Keratinocyte (primary cell): ENCODE measurements around the gene PARK7. TPM values are rescaled to one million over a fixed set of nuclear protein-coding genes. Genes with fewer than 3 reads are reported as not detected.

Experiments used
- DNase-seq: peaks from one replicate; pipeline ENCODE4 v3.0.0-alpha.2; 2011; ENCODE audit warnings: low read depth, missing footprints, low spot score
- FAIRE-seq: peaks from 2 replicates; lab custom pipeline; 2011; peaks lifted over from hg19 to GRCh38; lab: Jason Lieb, UNC
- H2AFZ ChIP-seq: 2 replicates; pipeline ENCODE4 v1.6.0; 2012; ENCODE audit warnings: low read length, control low read depth, inconsistent platforms; ENCODE audit not compliant: control insufficient read depth
- H3K27ac ChIP-seq: 2 replicates; pipeline ENCODE4 v1.5.1; 2011; ENCODE audit warnings: low read length; ENCODE audit not compliant: control insufficient read depth, insufficient read depth
- H3K27me3 ChIP-seq: 3 replicates; pipeline ENCODE4 v1.6.0; 2011; ENCODE audit warnings: low read length; ENCODE audit not compliant: control insufficient read depth, insufficient read depth; ENCODE audit errors: extremely low read depth
- H3K36me3 ChIP-seq, 2 experiments: 2 replicates in 1 of 2; 3 replicates in 1 of 2; pipeline ENCODE4 v1.5.1; 2011; ENCODE audit warnings: low read length in 2 of 2, mild to moderate bottlenecking in 1 of 2; ENCODE audit not compliant: control insufficient read depth in 2 of 2, insufficient read depth in 2 of 2; ENCODE audit errors: extremely low read depth in 1 of 2
- H3K4me1 ChIP-seq: 3 replicates; pipeline ENCODE4 v1.5.1; 2011; ENCODE audit warnings: low read length; ENCODE audit not compliant: control insufficient read depth, insufficient read depth; ENCODE audit errors: extremely low read depth
- H3K4me2 ChIP-seq: 3 replicates; pipeline ENCODE4 v1.6.0; 2011; ENCODE audit warnings: low read depth, low read length; ENCODE audit not compliant: control insufficient read depth, insufficient read depth; ENCODE audit errors: extremely low read depth
- H3K4me3 ChIP-seq, 3 experiments: fragments of 200-600 bp in 1 of 3; sonication (generic) in 1 of 3; 2 replicates in 2 of 3; 3 replicates in 1 of 3; pipeline ENCODE4 v1.5.1; 2011 to 2016; ENCODE audit warnings: low read length in 3 of 3, mild to moderate bottlenecking in 3 of 3, control low read depth in 2 of 3, inconsistent platforms in 1 of 3, low read depth in 1 of 3, mixed read lengths in 1 of 3, mixed run types in 1 of 3, moderate library complexity in 1 of 3; ENCODE audit not compliant: control insufficient read depth in 2 of 3, insufficient read depth in 2 of 3; ENCODE audit errors: extremely low read depth in 1 of 3
- H3K79me2 ChIP-seq: 2 replicates; pipeline ENCODE4 v1.6.0; 2012; ENCODE audit warnings: low read length; ENCODE audit not compliant: control insufficient read depth, insufficient read depth
- H3K9ac ChIP-seq: 3 replicates; pipeline ENCODE4 v1.6.0; 2011; ENCODE audit warnings: low read length; ENCODE audit not compliant: control insufficient read depth, insufficient read depth; ENCODE audit errors: extremely low read depth
- H3K9me1 ChIP-seq: 3 replicates; pipeline ENCODE4 v1.6.0; 2011; ENCODE audit warnings: low read length; ENCODE audit not compliant: control insufficient read depth, insufficient read depth; ENCODE audit errors: extremely low read depth
- H3K9me3 ChIP-seq: 2 replicates; pipeline ENCODE4 v1.5.1; 2012; ENCODE audit warnings: low read depth, low read length; ENCODE audit not compliant: control insufficient read depth
- H4K20me1 ChIP-seq: 3 replicates; pipeline ENCODE4 v1.6.0; 2011; ENCODE audit warnings: low read length; ENCODE audit not compliant: control insufficient read depth, insufficient read depth; ENCODE audit errors: extremely low read depth
- CTCF ChIP-seq, 3 experiments: IDR thresholded peaks in 1 of 3; conservative IDR thresholded peaks in 1 of 3; optimal IDR thresholded peaks in 1 of 3; 2 replicates in 2 of 3; 3 replicates in 1 of 3; pipeline versions ENCODE3 to v1.5.1; 2011; ENCODE audit warnings: low read length in 3 of 3, mild to moderate bottlenecking in 3 of 3, moderate library complexity in 2 of 3, control low read depth in 1 of 3, inconsistent platforms in 1 of 3; ENCODE audit not compliant: insufficient read depth in 2 of 3; ENCODE audit errors: extremely low read depth in 1 of 3
- EZH2 ChIP-seq: IDR thresholded peaks from one replicate; pipeline ENCODE4 v1.6.1; 2012; ENCODE audit warnings: inconsistent platforms, mild to moderate bottlenecking, low read length, moderate library complexity
- dilution Hi-C: fragments of 300-500 bp; cut with MboI; formaldehyde crosslinking; loops from one replicate; pipeline ENCODE4 v1.7.0; 2020; ENCODE audit warnings: low sequenced_read_pairs; ENCODE audit not compliant: extremely low pct_ligation_motif_present
- polyA plus RNA-seq, 5 experiments: library from polyadenylated mRNA; depleted of rRNA in 3 of 5; stranded (reverse) in 3 of 5; stranded (forward) in 1 of 5; unstranded in 1 of 5; fragments of >200 nt; gene quantifications; 1 replicate in 1 of 5; 2 replicates in 3 of 5; 3 replicates in 1 of 5; pipeline versions ENCODE4 v1.2.1 to v1.2.3, GENCODE V29; 2011 to 2012; ENCODE audit warnings: missing spikeins in 2 of 5, low read depth in 1 of 5, low replicate concordance in 1 of 5

The PARK7 gene
- polyA plus RNA-seq, 1 donor (not counting 4 experiments of a cell fraction or from before 2014, with no cell fraction given), result 502 TPM

GRCh38 chr1:7984811-7985210, 23.3 kb downstream of the PARK7 start:
- TF ChIP-seq EZH2, result no peak
- TF ChIP-seq CTCF (optimal IDR thresholded peaks at IDR 0.05 in 1 of 3, IDR thresholded peaks at IDR 0.05 in 1 of 3, conservative IDR thresholded peaks at IDR 0.05 in 1 of 3; ENCODE audit: extremely low read depth in 1 of 3, insufficient read depth in 2 of 3, low read length in 3 of 3), result no peak
- Histone ChIP-seq H3K36me3 (peaks cover 40 to 47% of the 10 kb centered on the region in 2 experiments), H3K9me3 (no peaks in the 10 kb centered on the region), H3K27ac (no peak overlapping the region), H2AFZ (no peak overlapping the region), H3K79me2 (peaks cover 8% of the 10 kb centered on the region), H4K20me1 (no peaks in the 10 kb centered on the region), H3K4me1 (peaks cover 16% of the 10 kb centered on the region), H3K9me1 (no peaks in the 10 kb centered on the region), H3K4me2 (no peak overlapping the region), H3K4me3 (no peak overlapping the region), H3K9ac (no peak overlapping the region), H3K27me3 (no peaks in the 10 kb centered on the region)
- dilution Hi-C loops, result no loop called here
- FAIRE-seq (no peak), DNase-seq (no peak)

- TF ChIP-seq EZH2 (no peak), CTCF (optimal IDR thresholded peaks at IDR 0.05 in 1 of 3, IDR thresholded peaks at IDR 0.05 in 1 of 3, conservative IDR thresholded peaks at IDR 0.05 in 1 of 3; ENCODE audit: extremely low read depth in 1 of 3, insufficient read depth in 2 of 3, low read length in 3 of 3) (no peak)
These were observed 24.5 kb downstream of the PARK7 start for GRCh38 chr1:7985851-7986612.

More at GRCh38 chr1:7985851-7986612, 24.5 kb downstream of the PARK7 start:
- no peak overlapping the region for H3K9ac ChIP-seq
- peaks cover 34 to 41% of the 10 kb centered on the region in 2 experiments for H3K36me3 ChIP-seq
- H3K4me3 ChIP-seq, result no peak overlapping the region
- no peaks in the 10 kb centered on the region for H3K9me1 ChIP-seq
- H3K79me2 ChIP-seq, result peaks cover 8% of the 10 kb centered on the region
- H3K27ac ChIP-seq, result no peak overlapping the region
- peaks cover 16% of the 10 kb centered on the region for H3K4me1 ChIP-seq
- DNase-seq (no peak), FAIRE-seq (no peak)
- H3K27me3 ChIP-seq, result no peaks in the 10 kb centered on the region
- H3K9me3 ChIP-seq, result no peaks in the 10 kb centered on the region
- H4K20me1 ChIP-seq, result no peaks in the 10 kb centered on the region
- no peak overlapping the region for H2AFZ ChIP-seq
- H3K4me2 ChIP-seq, result no peak overlapping the region
- dilution Hi-C loops, result no loop called here
